Right forelimb (tissue), 1 donor: ENCODE data around the gene PEF1.

Experiments used
- DNase-seq: peaks from one replicate; pipeline ENCODE4 v3.0.0-alpha.2; 2018

The PEF1 gene

DNA sequence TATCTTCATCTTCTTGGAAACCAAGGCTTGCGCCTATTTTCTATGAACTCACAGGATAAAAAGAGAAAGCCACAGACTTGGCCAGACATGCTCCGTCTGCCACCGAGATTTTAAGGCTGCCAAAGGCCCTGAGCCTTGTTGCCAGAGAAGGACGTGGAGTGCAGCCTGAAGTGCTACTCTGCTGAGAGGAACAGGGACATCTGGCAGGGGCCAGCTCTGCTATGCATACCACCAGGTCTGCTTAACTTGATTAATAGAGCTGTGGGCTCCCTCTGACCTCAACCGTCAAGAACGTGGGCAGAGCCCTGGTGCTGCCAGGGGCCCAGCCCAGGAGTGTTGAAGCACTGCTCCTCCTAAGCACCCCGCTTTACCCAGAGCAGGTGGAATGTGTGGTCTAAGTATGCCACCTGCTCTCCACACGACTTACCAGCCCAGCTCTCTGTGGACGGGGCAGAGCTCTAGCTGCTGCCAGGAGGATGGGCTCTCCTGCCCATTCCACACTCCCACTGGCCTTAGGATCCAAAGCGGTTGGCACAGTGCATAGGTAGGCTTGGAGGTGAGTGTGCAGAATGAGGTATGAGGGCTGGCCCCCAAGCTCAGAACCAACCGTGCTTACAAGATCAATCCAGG, 16.6 kb downstream of the PEF1 start:
- DNase-seq = no peak

DNA sequence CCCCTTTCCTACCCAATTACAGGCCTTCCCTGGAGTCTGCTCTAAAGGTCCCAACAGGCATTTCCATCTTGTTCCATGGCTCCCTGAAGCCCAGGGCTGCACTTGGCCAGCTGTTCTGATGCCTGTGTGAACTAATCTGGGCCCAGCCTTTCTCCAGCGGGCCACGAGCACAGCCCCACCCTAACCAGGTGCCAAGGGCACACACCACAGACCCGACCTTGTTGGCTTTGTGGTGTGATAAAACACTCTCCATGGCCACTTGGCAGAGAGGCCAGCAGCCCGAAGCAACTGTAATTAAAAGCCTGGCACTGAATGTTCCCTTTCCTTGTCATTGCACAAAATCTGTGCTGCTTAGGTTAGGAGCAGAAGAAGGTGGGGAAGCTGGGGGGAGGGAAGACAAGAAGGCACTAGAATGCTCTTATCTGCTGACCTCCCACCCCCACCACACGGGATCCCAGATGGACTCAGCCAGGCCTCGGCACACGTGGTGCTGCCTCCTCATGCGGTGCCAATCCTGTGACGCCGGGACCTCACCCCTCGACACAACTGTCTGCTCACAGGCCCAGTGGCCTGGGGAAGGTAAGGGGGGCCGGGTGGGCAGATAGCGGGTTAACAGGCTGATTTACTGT, 17.3 kb downstream of the PEF1 start:
- no peak for DNase-seq

DNA sequence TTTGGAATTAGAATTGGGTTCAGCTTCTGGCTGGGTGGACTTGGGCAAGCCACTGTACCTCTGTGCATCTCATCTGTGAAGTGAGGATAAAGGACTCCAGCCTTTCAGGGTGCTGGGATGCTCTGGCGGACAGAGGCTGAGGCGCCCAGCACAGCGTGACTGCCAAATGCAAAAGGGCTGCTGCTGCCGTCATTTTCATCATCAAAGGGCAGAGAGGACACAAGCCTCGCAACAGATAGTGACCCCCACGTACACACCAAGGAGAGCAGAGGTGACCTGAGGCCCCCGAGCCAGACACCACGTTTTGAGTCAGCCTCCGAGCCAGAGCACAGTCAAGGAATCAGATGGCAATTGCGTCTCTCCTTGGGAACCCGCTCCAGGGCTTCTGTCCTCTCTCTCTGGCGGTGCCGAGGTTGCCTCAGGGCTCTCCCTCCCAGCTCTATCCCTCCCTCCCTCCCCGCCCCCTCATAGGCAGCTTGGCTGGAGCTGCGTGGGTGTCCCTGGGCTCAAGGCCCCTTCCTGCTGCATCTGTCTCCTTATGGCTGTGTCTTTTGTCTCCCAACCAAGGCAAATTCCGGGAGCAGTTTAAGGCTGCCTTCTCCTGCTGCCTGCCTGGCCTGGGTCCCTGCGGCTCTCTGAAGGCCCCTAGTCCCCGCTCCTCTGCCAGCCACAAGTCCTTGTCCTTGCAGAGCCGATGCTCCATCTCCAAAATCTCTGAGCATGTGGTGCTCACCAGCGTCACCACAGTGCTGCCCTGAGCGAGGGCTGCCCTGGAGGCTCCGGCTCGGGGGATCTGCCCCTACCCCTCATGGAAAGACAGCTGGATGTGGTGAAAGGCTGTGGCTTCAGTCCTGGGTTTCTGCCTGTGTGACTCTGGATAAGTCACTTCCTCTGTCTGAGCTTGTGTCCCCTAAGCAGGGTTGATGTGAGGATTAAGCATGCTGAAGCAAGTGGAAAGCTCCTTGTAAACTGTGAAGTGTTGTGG, 18.2 kb downstream of the PEF1 start:
- DNase-seq = no peak

DNA sequence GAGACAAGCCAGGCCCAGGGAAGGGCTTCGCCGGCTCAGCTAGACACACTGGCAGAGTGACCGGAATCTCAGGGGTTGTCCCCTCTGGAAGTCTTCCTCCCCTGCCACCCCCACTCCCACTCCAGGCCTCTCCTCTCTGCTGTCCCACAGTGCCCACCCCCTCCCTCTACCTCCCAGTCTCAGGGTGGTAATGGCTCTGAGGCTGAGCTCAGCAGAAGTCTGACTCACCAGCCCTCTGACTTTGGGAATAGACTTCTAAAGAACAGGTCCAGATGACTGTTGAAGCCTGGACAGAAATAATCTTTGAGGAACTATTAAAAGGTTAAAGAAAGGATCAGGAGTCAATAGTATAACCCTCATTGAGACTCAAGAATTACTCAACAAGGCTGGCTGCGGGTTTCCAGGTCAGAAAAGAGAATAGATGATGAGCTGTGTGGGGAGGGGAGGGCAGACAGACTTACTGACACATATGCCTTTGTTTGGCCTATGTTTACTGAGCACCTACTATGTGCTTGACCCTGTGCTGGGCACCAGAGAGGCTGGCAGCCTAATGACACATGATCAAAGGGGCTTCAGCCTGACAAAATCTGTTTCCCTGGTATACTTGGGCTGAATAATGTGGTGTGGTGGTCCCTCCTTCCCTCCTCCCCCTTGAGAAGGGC, 19.0 kb downstream of the PEF1 start:
- DNase-seq = no peak

DNA sequence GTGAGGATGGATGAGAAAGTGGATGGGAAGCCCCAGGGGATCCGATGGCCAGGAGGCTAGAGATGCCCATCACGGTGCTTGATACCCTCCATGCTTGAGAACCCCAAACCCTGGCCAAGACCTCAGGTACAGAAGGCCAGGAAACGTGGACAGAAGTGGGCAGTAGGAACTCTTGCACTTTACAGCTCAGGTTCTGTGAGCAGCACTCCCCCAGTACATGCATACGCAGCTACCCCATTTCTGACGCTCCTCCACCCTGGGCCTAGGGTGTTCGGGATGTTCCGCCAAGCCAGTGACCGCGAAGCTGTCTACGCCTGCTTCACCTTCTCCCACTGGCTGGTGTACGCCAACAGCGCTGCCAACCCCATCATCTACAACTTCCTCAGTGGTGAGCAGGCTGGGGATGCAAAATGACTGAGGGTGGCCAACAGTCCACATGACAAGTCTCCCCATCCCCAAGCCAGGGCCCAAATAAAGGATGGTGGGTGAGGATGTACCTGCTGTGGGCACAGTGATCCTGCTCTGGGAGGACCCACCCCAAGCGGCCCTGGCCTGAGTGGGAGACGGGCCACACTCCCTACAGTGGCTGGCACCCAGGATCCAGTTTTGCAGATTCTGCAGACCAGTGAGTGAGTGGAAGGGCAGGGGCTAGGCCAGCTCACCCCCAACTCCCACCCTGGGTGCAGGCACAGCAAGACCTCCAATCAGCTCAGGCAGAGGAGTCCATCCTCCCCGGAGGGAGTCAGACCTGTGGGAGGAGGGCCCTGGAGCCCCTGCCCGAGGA, 19.8 kb downstream of the PEF1 start:
- no peak for DNase-seq

DNA sequence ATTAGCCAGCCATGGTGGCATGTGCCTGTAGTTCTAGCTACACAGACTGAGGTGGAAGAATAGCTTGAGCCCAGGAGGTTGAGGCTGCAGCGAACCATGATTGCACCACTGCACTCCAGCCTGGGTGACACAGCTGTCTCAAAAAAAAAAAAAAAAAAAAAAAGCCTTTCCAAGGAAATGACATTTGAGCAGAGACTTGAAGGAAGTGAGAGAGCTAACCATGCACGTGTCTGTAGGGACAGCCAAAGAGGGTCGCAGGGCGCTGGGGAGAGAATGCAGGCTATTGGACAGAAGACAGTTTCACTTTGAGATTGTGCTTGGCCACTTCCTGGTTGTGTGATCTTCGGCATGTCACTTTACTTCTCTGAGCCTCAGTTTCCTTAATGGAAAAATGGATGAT, 20.4 kb downstream of the PEF1 start:
- DNase-seq = no peak

DNA sequence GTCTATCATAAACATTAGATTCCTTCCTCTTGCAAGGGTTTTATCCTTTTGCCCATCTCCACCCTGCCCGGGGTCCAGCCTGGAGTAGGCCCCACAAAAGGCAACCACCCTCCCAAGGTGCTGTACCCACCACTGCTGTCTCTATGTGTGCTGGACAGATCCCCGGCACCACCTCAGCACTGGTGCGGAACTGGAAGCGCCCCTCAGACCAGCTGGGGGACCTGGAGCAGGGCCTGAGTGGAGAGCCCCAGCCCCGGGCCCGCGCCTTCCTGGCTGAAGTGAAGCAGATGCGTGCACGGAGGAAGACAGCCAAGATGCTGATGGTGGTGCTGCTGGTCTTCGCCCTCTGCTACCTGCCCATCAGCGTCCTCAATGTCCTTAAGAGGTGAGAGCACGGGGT, 21.3 kb downstream of the PEF1 start:
- DNase-seq = no peak

DNA sequence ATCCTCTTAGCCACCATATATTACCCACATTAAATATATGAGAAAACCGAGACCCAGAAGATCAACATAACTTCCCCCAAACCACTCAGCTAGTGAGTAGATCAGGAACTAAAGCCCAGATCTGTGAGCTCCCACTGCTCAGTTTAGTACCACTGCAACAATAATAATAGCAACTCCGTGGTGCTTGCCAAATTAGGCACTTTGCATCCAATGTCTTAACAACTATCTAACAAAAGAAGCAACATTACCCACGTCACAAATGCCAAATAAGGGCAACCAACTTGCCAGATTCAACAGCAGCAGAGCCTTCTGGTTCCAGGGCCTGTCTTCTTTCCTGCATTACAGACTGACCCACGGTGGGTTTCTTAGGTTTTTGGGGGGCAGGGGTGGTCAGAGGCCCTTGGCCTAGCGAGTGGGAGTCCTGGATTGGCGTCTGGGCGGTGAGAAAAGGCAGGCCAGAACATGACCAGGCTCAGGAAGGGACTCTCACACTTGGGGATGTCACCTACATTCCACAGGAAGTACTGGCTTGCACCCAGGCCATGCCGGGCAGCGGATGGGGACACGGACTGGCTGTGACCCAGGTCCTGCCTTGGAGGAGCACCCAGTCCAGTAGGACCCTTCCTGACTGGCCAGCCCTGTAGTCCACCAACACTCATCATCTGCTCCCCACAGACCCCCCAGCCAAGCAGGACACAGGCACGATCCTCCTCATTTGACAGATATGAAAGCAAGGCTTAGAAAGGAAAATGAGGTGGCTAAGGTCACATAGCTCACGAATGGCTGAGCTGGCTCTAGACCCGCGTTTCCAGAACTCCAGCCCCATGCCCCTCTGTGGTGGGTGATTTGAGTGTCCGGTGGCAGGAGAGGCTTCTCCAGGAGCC, 22.6 kb downstream of the PEF1 start:
- DNase-seq = no peak

DNA sequence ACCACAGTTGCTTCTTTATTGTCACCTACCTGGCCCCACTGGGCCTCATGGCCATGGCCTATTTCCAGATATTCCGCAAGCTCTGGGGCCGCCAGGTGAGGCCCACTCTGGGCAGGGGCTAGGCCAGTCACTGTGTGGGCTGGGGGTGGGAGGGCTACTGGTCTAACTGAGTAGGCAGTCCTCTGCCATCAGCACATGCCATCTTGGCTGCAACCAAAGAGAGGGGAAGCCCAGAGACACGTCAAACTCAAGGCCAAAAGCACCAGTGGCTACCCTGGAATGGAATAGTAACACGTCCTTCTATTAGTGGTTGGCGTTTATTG, 23.2 kb downstream of the PEF1 start:
- DNase-seq = no peak

DNA sequence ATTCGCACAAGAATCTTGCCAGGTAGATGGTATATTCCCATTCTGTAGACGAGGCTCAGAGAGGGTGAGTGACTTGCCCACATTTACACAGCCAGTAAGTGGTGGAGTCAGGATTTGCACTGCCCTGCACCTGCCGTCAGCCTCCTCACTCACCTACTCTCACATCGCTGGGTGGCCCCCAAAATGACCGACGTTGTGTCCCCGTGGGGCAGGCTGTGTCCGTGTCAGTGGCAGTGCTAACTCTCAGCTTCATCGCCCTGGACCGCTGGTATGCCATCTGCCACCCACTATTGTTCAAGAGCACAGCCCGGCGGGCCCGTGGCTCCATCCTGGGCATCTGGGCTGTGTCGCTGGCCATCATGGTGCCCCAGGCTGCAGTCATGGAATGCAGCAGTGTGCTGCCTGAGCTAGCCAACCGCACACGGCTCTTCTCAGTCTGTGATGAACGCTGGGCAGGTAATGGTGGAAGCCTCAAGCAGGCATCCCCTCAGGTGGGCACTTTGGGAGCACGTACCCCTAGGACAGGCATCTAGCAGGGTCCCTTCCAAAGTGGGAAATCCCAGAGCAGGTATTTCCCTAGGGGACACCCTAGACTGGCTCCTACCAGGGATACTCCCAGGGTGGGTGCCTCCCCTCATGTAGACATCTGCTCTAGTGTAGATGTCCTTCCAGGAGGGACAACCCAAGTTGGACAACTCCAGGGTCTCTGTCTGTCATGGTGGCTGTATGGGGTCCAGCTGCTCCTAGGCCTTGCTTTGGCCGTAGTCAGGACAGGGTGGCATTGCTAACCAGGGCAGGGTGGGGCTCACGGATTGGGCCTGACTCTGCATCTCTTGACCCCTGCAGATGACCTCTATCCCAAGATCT, 23.8 kb downstream of the PEF1 start:
- no peak for DNase-seq

DNA sequence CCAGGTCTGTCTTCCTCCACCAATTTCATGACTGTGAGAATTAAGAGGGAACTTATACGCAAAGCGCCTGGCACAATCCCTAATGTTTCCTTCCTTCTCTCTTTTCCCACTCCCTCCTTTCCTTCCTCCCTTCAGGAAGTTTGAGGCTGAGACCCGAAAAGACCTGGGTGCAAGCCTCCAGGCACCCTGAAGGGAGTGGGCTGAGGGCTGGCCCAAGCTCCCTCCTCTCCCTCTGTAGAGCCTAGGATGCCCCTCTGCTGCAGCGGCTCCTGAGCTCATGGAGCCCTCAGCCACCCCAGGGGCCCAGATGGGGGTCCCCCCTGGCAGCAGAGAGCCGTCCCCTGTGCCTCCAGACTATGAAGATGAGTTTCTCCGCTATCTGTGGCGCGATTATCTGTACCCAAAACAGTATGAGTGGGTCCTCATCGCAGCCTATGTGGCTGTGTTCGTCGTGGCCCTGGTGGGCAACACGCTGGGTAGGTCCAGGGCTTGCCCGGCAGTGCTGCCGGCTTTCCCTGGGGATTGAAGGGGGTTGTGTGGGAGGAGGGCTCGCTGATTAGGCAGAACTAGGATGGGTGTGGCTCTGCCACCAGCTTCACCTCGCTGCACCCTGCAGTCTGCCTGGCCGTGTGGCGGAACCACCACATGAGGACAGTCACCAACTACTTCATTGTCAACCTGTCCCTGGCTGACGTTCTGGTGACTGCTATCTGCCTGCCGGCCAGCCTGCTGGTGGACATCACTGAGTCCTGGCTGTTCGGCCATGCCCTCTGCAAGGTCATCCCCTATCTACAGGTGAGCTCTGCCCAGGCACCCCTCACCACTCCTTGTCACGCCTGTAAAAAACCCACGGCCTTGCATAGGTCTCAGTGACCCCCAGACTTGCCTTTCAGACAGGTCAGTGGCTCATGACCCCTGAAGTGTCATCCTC, 25.5 kb downstream of the PEF1 start:
- no peak for DNase-seq

DNA sequence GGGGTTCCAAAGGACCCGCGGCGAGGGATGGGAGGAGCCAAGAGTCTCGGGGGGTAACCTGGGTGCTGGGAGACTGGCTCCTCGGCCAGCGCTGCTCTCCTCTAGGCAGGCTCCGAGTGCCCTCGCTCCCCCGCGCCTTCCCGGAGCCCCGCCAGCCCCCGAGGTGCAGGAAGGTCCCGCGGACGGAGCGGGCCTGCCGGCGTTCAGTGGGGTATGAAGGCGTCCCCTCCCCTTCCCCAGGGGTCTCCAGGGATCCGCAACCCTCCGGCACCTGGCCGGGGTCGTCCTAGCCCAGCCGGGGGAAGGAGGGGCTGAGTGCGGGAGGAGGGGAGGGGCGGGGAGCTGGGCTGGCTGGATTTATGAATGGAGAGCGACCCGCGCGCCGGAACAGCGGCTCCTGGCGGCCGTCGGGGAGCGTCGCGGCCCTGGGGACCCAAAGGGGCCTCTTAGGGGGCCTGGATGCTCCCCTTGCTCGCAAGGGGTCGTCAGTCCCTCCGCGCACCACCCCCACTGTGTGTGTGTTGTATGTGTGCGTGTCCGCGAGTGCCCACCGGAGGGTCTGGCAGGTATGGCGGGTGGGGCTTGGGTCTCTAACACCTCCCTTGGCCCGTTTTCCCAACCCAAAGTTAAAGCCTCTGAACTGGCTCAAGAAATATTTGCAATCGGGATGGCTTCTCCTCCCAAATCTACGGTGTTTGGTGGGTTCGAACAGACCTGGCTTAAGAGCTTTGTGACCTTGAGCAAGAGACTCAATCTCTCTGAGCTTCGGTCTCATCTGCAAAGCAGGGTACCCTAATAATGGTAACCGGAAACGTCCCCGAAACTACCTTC, 26.5 kb downstream of the PEF1 start:
- DNase-seq = peak; percentile 71

DNA sequence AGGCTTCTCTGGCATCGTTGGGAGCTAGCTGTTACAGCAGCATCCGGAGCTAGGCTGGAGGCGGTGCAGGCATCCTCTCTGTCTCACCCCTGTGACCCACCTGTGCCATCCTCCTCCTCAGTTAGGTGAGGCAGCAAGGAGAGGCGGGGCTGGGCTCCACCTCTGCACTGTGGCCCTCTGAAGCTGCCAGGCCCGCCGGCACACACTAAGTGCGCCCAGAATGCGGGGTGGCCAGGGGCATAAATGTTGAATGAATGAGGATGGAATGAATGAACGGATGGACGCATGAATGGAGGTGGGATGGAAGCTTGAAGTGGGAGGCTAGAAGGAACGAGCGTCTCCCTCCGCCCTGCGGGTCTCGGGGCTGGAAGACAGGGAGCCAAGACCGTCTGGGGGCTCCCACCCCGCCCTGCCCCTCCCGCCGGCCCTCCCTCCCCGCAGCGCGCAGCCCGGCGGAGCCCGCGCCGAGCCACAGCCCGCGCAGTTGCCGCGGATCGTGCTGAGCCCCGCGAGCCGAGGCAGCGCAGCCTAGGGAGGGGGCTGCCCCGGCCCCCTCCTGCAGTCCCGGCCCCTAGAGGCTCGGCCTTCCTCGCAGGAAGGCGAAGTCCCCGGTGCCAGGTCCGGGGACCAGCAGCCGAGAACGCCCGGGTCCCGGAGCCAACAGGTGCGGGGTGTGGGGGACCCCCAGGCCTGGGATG, 27.3 kb downstream of the PEF1 start, which contains the start of gene HCRTR1:
Gene HCRTR1, plus strand, starts transcription at position 472 of the 698 bp plus-strand sequence. CDS start 1,504 bp downstream, outside the sequence.
- DNase-seq = no peak

DNA sequence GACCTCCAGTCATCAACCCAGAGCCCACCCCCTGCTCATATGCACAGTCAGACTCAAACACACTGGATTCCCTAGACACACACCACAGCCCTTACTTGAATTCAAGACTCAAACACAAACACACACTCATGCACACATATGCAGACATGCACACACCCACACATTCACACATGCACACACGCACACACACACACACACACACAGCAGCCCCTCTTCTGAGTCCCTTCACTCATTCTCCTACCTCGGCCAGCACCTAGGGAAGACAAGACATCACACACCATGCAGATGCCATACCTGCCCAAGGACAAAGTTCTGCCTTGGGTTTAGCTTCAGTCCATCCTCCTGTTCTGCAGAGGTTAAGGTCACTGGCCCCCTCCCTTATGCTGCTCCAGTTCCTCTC, 28.7 kb downstream of the PEF1 start:
- no peak for DNase-seq

DNA sequence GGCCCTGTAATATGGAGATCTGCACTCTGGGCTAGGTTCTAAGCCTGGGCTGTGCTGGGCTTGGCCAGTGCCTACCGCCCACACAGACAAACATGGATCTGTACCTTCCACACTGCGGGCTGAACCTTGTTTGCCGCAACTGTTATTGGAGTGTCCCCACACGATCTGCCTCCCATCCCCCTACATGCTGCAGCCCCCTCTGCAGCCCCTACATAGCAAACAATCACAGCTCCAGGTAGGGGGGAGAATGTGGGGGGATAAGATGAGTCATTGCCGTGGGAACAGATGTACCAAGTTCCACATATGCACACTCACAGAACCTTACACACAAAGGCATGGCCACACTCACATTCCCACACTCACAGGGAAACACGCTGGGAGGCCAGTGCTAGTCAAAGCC, 29.3 kb downstream of the PEF1 start:
- DNase-seq = no peak

DNA sequence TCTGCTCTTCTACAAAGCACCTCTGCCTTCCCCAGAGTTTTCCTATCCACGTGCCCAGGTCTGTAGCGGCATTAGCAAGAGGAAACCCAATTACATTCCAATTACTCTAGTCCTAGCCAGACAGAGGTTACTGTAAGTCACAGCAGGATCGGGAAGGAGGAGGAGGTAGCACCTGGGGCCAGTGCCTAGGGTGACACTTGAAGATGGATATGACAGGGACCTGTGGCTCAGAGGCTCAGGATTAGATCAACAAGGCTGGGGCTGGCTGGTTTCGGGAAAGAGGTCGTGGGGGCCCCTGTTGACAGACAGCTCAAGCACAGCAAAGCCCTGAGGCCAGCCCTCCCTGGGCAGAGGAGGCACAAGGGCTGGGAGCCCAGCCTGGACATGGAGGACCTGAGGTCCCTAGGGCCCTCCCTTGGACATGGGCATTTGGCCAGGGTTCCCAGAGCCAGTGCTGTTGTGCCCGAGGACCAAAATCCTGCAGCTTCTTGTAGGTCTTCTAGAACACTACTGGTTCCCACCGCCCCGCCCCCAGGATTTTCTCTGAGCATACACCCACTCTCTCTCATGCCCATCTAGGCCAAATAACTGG, 30.2 kb downstream of the PEF1 start:
- DNase-seq = no peak

DNA sequence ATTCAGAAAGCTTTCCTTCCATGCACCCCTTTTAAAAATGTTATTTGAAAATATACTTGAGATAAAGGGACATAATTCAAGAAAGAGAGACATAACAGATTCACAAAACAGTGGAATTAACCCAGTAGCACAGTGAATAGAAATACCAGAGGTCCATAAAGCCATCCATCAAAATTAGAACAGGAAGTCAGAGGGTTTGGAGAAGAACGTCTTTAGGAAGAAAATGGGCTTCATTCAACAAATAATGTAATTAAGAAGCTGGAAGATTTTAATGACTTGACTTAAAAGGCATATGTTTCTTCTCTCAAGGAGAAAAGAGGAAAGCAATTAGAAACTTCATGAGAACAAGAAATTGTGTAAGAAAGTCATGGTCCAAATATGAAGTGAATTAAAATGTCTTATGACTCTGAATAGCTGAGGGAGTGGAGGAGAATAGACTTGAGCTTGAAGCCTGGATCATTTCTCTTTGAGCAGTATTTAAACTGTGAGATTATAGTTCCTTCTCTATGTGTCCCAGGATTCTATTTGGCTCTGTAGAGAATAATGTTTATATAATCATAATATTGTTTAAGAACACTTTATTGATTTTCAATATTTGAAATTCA, 35.1 kb downstream of the PEF1 start:
- DNase-seq = no peak
